ENCODE data around the gene KLHL3.

The KLHL3 gene

DNA sequence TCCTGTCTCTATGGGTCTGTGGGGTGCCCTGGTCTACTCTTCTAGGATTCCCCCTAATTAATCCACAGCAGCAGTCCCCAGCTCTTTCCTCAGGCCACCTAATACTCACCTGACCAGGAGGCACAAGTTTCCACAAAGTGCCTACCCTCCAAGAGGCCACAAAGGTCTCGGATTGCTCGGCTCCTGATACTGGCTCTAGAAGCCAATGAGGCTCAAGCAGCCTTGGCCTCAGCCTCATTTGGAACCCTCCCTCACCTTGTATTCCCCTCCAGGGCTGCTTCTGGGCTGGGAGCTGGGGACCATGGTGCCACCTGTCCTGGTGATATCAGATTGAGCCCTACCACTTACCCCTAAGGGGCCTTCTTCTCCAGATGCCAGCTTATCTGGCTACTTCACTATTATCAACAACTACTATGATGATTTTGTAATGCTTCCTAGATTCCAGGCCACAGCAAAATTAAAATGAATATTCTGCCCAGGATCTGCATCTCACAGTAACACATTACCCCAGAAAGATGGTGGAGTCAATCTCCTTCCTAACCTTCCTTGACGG, 133.1 kb downstream of the KLHL3 start:
- POLR2A ChIA-PET, result no interaction called here
- TF ChIP-seq ELF4 (IDR thresholded peaks at IDR 0.05) (no peak), TARDBP (IDR thresholded peaks at IDR 0.05) (no peak), ZNF384 (IDR thresholded peaks at IDR 0.05) (no peak), FOXM1 (IDR thresholded peaks at IDR 0.05; ENCODE audit: borderline replicate concordance) (no peak), FOXA1 (IDR thresholded peaks at IDR 0.05) (no peak), L3MBTL2 (conservative IDR thresholded peaks at IDR 0.05) (no peak), NFRKB (IDR thresholded peaks at IDR 0.05) (no peak), BHLHE40 (IDR thresholded peaks at IDR 0.05; ENCODE audit: borderline replicate concordance) (no peak), HDGF (IDR thresholded peaks at IDR 0.05; ENCODE audit: borderline replicate concordance) (no peak), ARNT (IDR thresholded peaks at IDR 0.05) (no peak), SUZ12 (IDR thresholded peaks at IDR 0.05) (no peak), FOXK2 (IDR thresholded peaks at IDR 0.05) (no peak), SP1 (IDR thresholded peaks at IDR 0.05) (no peak), PKNOX1 (IDR thresholded peaks at IDR 0.05) (no peak), CTBP1 (IDR thresholded peaks at IDR 0.05; ENCODE audit: borderline replicate concordance) (no peak), LEF1 (IDR thresholded peaks at IDR 0.05; ENCODE audit: borderline replicate concordance) (no peak)
- CTCF ChIA-PET, result no interaction called here
- DNase-seq (ENCODE audit: extremely low spot score), result no peak

DNA sequence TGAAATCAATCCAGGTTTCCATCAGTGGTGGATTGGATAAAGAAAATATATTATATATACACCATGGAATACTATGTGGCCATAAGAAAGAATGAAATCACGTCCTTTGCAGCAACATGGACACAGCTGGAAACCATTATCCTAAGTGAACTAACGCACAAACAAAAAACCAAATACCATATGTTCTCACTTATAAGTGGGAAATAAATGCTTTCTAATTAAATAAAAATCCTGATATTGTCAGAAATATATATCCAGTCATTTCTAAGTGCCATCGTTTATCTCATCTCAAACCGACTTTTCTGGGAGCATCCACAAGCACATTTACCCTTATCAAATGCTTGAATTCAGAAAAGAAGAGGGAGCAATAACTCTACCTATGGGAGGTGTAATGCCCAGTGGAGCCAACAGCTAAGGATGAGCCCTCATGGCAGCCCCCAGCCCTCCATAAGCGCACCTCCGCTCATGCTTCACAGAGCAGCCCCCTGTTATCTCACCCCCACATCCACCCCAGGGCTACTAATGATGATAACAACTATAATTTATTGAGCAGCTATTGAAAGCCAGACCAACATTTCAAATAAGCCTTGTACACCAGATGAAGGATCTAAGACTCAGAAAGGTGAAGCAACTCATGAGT, 135.0 kb downstream of the KLHL3 start:
- no peak for DNase-seq (ENCODE audit: extremely low spot score)
- CTCF ChIA-PET, result no interaction called here
- POLR2A ChIA-PET, result no interaction called here
- TF ChIP-seq ZNF384 (IDR thresholded peaks at IDR 0.05) (no peak), PKNOX1 (IDR thresholded peaks at IDR 0.05) (no peak), ELF4 (IDR thresholded peaks at IDR 0.05) (no peak), FOXA1 (IDR thresholded peaks at IDR 0.05) (no peak), CTBP1 (IDR thresholded peaks at IDR 0.05; ENCODE audit: borderline replicate concordance) (no peak), NFRKB (IDR thresholded peaks at IDR 0.05) (no peak), FOXK2 (IDR thresholded peaks at IDR 0.05) (no peak), SP1 (IDR thresholded peaks at IDR 0.05) (no peak), L3MBTL2 (conservative IDR thresholded peaks at IDR 0.05) (no peak), BHLHE40 (IDR thresholded peaks at IDR 0.05; ENCODE audit: borderline replicate concordance) (no peak), TARDBP (IDR thresholded peaks at IDR 0.05) (no peak), ARNT (IDR thresholded peaks at IDR 0.05) (no peak), HDGF (IDR thresholded peaks at IDR 0.05; ENCODE audit: borderline replicate concordance) (no peak), FOXM1 (IDR thresholded peaks at IDR 0.05; ENCODE audit: borderline replicate concordance) (no peak), LEF1 (IDR thresholded peaks at IDR 0.05; ENCODE audit: borderline replicate concordance) (no peak), SUZ12 (IDR thresholded peaks at IDR 0.05) (no peak)

DNA sequence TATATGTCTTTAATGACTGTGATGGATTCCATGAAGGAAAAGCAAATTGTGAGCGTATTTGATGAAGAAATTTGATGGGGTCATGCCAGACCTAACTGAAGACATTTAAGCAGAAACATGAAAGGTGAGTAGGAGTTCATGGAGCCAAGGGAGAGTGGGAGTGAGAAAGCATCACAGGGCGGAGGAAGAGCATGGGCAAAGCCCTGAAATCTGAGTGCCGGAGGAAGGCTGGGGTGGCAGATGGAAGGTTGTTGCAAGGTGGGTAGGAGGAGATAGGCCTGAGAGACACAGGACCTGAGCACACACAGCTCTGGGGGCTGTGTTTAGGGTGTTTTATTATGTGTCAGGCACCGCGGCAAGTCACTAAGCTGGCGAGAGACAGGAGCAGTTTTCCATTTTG, 136.4 kb downstream of the KLHL3 start:
- no peak for TF ChIP-seq FOXM1 (IDR thresholded peaks at IDR 0.05; ENCODE audit: borderline replicate concordance)
- TF ChIP-seq SP1 (IDR thresholded peaks at IDR 0.05), result no peak
- no peak for TF ChIP-seq FOXK2 (IDR thresholded peaks at IDR 0.05)
- no peak for DNase-seq (ENCODE audit: extremely low spot score)
- ChIA-PET CTCF (interaction anchor here (0.7 kb wide), 1 partner anchor 23 kb away, joined by 3 read pairs; no protein-coding TSS in a partner anchor), POLR2A (no interaction called here)

DNA sequence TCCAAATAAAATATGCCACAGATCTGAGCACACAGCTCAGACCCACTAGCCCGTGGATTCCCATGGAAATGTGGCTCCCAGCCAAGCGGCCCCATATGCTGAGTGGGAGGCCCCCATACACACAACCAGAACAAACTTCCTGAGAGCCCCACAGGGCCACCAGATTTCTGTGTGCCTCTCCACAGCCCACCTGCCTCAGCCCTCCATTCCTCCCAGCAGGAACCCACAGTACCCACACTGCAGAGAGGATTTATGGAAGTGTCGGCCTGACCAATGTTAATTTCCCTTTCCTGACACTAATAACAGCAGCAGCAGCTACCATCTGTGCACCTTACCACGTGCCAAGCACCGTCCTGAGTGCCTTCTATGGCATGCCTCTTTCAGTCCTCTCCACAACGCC, 137.5 kb downstream of the KLHL3 start:
- POLR2A ChIA-PET, result interaction anchor here (0.8 kb wide), 1 partner anchor 9 kb away, joined by 3 read pairs; no protein-coding TSS in a partner anchor
- no peak for DNase-seq (ENCODE audit: extremely low spot score)
- TF ChIP-seq ELF4 (IDR thresholded peaks at IDR 0.05) (no peak), ARNT (IDR thresholded peaks at IDR 0.05) (no peak), BHLHE40 (IDR thresholded peaks at IDR 0.05; ENCODE audit: borderline replicate concordance) (no peak), PKNOX1 (IDR thresholded peaks at IDR 0.05) (no peak), CTBP1 (IDR thresholded peaks at IDR 0.05; ENCODE audit: borderline replicate concordance) (no peak), FOXM1 (IDR thresholded peaks at IDR 0.05; ENCODE audit: borderline replicate concordance) (no peak), SUZ12 (IDR thresholded peaks at IDR 0.05) (no peak), NFRKB (IDR thresholded peaks at IDR 0.05) (no peak), FOXK2 (IDR thresholded peaks at IDR 0.05) (no peak), FOXA1 (IDR thresholded peaks at IDR 0.05) (no peak), TARDBP (IDR thresholded peaks at IDR 0.05) (no peak), ZNF384 (IDR thresholded peaks at IDR 0.05) (no peak), L3MBTL2 (conservative IDR thresholded peaks at IDR 0.05) (no peak), HDGF (IDR thresholded peaks at IDR 0.05; ENCODE audit: borderline replicate concordance) (no peak)
- CTCF ChIA-PET, result no interaction called here

GRCh38 chr5:137596941-137597340, 138.9 kb downstream of the KLHL3 start:
- ChIA-PET CTCF (no interaction called here), POLR2A (no interaction called here)
- no peak for TF ChIP-seq HDGF (IDR thresholded peaks at IDR 0.05; ENCODE audit: borderline replicate concordance)
- TF ChIP-seq SP1 (IDR thresholded peaks at IDR 0.05), result no peak
- no peak for TF ChIP-seq FOXM1 (IDR thresholded peaks at IDR 0.05; ENCODE audit: borderline replicate concordance)
- TF ChIP-seq PKNOX1 (IDR thresholded peaks at IDR 0.05), result no peak
- TF ChIP-seq BHLHE40 (IDR thresholded peaks at IDR 0.05; ENCODE audit: borderline replicate concordance), result no peak
- no peak for TF ChIP-seq TARDBP (IDR thresholded peaks at IDR 0.05)
- TF ChIP-seq LEF1 (IDR thresholded peaks at IDR 0.05; ENCODE audit: borderline replicate concordance), result no peak
- no peak for TF ChIP-seq ARNT (IDR thresholded peaks at IDR 0.05)
- TF ChIP-seq ELF4 (IDR thresholded peaks at IDR 0.05), result no peak
- no peak for DNase-seq (ENCODE audit: extremely low spot score)
